Measurements from ENCODE around the gene WFDC1. TPM values are rescaled to one million over a fixed set of nuclear protein-coding genes. Genes with fewer than 3 reads are reported as not detected.

WFDC1 gene

DNA sequence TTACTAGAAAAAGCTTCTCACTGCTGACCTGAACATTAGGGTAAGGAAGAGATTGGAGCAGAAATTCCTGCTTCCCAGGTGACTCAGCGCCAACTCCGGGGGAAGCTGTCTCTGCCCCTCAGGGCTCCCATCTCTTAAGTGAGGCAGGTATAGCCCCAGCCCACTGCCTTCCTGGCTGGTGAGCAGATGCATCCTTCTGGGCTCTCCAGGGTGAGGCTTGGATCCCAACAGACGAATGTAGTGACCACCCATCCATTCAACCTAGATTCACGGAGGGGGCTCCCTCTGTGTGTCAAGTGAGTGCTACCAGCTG lies 76.8 kb downstream of the WFDC1 start:
- Histone ChIP-seq H3K9ac (ENCODE audit: low read depth, low read length) (no peak overlapping the region), H3K9me3 (replicated peaks; ENCODE audit: low read length) (no peaks in the 10 kb centered on the region), H3K4me2 (ENCODE audit: low read length) (no peak overlapping the region), H3K4me3 (ENCODE audit: low read length) (no peak overlapping the region), H3K27me3 (ENCODE audit: control insufficient read depth, insufficient read depth, low read length) (peaks cover 81% of the 10 kb centered on the region), H3K4me1 (ENCODE audit: control insufficient read depth, insufficient read depth, low read length) (no peaks in the 10 kb centered on the region), H3K36me3 (ENCODE audit: insufficient read depth, low read length) (no peaks in the 10 kb centered on the region)

DNA sequence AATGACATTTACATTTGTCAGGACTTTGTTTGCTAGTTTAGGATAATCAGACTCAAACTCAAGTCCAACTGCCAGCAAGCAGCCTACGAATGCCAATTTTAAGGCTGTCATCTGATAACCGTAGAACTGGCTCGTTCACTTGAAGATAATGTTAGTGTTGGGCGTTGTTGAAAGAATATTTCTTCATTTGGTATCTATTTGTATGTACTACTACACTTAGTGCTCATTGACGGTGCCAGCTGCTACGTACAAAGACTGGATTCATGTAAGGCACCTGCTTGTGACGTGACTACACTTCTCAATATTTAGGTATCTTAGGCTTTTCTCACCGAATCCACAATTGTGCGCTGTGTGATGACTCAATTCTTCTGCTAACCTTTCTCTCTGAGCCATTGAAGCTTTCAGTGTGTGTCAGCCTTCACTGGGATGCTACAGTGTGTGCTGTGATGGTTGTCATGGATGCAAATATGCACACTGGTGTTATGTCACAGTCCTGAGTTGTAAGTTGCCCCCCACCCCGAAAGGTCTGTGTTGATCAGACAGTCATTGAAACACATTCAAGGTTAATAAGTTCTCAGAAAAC lies 79.3 kb downstream of the WFDC1 start:
- Histone ChIP-seq H3K4me1 (ENCODE audit: control insufficient read depth, insufficient read depth, low read length) (no peaks in the 10 kb centered on the region), H3K4me2 (ENCODE audit: low read length) (no peak overlapping the region), H3K27me3 (ENCODE audit: control insufficient read depth, insufficient read depth, low read length) (peaks cover 77% of the 10 kb centered on the region), H3K9me3 (replicated peaks; ENCODE audit: low read length) (no peaks in the 10 kb centered on the region), H3K4me3 (ENCODE audit: low read length) (no peak overlapping the region), H3K9ac (ENCODE audit: low read depth, low read length) (no peak overlapping the region), H3K36me3 (ENCODE audit: insufficient read depth, low read length) (no peaks in the 10 kb centered on the region)

DNA sequence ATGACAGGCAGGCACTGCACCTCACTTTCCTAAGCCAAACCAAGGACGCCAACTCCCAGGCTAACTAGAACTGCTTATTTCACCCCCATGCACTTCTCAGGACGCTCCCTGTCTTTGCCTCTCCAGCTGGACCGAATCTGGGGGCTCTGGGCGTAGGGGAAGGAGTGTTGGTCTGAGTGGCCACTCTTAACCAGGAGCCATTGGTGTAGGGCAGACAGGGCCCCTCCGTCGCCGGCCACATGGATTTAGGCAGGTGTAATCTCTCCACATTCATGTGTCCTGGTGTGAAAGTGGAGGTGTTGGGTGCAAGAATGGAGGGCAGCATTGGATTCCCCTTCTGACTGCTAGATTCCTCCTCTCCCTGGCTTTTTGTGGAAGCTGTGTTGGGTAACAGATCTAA lies 83.4 kb downstream of the WFDC1 start:
- no peak overlapping the region for H3K4me2 ChIP-seq (ENCODE audit: low read length)
- H3K27me3 ChIP-seq (ENCODE audit: control insufficient read depth, insufficient read depth, low read length), result peaks cover 60% of the 10 kb centered on the region
- no peaks in the 10 kb centered on the region for H3K4me1 ChIP-seq (ENCODE audit: control insufficient read depth, insufficient read depth, low read length)
- no peak overlapping the region for H3K9ac ChIP-seq (ENCODE audit: low read depth, low read length)
- H3K4me3 ChIP-seq (ENCODE audit: low read length), result no peak overlapping the region
- H3K36me3 ChIP-seq (ENCODE audit: insufficient read depth, low read length), result no peaks in the 10 kb centered on the region
- no peaks in the 10 kb centered on the region for H3K9me3 ChIP-seq (replicated peaks; ENCODE audit: low read length)

DNA sequence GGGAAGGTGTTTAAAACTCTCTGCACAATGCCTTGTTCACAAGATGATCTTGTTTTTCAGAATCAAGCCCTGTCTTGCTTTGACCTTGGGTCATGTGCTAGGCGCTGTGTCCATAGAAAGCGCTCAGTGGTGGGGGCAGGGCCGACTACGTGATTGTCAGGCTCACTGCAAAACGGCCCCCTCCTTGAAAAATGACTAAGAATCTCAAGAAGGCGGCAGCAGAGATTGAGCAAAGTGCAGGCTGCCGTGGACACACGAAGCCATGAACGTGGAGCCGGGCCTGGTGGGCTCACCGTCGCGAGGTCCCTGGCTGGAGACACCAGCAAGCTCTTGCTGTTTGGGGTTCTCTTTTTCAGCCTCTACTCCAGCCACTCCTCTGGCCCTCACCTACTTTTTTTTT lies 83.9 kb downstream of the WFDC1 start:
- Histone ChIP-seq H3K36me3 (ENCODE audit: insufficient read depth, low read length) (no peaks in the 10 kb centered on the region), H3K27me3 (ENCODE audit: control insufficient read depth, insufficient read depth, low read length) (peaks cover 57% of the 10 kb centered on the region)

DNA sequence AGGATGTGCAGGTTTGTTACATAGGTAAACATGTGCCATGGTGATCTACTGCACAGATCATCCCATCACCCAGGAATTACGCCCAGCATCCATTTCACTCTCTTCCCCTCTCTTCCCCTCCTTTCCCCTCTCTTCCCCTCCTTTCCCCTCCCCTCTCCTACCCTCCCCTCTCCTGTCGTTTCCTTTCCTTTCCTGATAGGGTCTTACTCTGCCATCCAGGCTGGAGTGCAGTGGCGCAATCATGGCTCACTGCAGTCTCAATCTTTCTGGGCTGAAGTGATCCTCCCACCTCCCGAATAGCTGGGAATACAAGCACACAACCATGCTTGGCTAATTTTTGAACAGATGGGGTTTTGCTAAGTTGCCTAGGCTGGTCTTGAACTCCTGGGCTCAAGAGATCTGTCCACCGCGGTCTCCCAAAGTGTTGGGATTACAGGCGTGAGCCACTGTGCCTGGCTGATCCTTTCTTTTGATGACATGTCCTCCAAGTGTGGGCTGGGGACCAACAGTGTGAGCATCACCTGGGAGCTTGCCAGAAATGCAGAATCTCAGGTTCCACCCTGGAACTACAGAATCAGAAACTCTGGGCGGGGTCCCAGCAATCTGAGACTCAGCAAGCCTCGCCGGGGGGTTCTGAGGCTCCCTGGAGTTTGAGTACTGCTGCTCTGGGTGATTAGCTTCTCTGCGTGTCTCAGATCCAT lies 84.5 kb downstream of the WFDC1 start:
- Histone ChIP-seq H3K36me3 (ENCODE audit: insufficient read depth, low read length) (no peaks in the 10 kb centered on the region), H3K9me3 (replicated peaks; ENCODE audit: low read length) (no peaks in the 10 kb centered on the region), H3K27me3 (ENCODE audit: control insufficient read depth, insufficient read depth, low read length) (peaks cover 51% of the 10 kb centered on the region), H3K4me1 (ENCODE audit: control insufficient read depth, insufficient read depth, low read length) (no peaks in the 10 kb centered on the region), H3K4me2 (ENCODE audit: low read length) (no peak overlapping the region), H3K4me3 (ENCODE audit: low read length) (no peak overlapping the region), H3K9ac (ENCODE audit: low read depth, low read length) (no peak overlapping the region)

More for the DNA sequence above, 83.9 kb downstream of the WFDC1 start:
- no peak overlapping the region for H3K4me2 ChIP-seq (ENCODE audit: low read length)
- no peak overlapping the region for H3K4me3 ChIP-seq (ENCODE audit: low read length)
- H3K4me1 ChIP-seq (ENCODE audit: control insufficient read depth, insufficient read depth, low read length), result no peaks in the 10 kb centered on the region
- H3K9ac ChIP-seq (ENCODE audit: low read depth, low read length), result no peak overlapping the region
- no peaks in the 10 kb centered on the region for H3K9me3 ChIP-seq (replicated peaks; ENCODE audit: low read length)

Small RNAs within 50 kb of the gene (small RNA-seq; reads per million reads assigned to genes)
- gene RNA5SP433, result not detected
